CD4-positive, alpha-beta T cell treated with Interleukin-6 at 100 ng/mL for 8 hours (primary cell): ENCODE results near the gene RIOX2.

ENCODE experiments used
- DNase-seq: peaks from one replicate; pipeline ENCODE4 v3.0.0-alpha.2; 2020; ENCODE audit warnings: mixed read lengths, low spot score

The RIOX2 gene

GRCh38 chr3:97990624-97991292 lies 18.5 kb upstream of the RIOX2 start:
- no peak for DNase-seq

- no peak for DNase-seq
Measured at GRCh38 chr3:97988784-97989568, 16.7 kb upstream of the RIOX2 start.

GRCh38 chr3:97987306-97987705 lies 15.1 kb upstream of the RIOX2 start:
- DNase-seq, result no peak

GRCh38 chr3:97983933-97984491 lies 11.8 kb upstream of the RIOX2 start:
- DNase-seq, result no peak

DNA sequence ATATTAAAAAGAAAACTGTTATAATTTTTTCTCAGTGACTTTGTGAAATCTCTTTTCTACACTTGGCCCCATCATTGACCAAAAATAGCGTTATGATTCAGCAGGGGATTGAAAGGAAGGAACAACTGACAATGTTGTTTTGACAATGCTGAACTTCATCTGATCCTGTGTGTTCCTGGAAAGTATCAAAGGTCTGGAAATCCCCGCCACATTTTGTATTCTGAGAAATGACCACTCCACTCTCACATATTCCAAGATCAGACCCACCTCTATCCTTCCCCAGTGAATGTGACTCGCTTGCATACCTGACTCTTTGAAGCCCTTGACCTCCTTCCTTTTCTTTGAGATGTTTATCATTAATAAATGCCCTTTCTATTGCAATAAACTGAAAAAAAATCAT lies 9.7 kb upstream of the RIOX2 start:
- DNase-seq, result no peak

DNA sequence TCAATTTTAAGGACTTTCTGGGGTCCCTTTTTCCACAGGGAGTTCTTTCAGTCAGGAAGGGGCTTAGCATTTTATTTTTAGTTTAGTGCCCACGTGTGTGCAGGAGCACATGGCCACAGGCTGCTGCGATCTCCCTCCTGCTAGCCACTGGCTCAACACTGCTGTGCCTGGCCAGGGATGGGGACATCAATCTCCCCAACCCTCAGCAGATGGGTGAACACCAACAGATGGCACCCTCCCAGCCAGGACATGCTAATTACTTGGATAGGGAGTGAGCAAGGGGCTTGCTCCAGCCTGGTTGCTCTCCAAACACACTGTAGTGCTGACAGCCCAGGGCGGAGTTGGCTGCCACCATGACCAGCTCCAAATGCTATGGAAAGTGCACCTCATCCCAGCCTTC lies 7.4 kb upstream of the RIOX2 start:
- DNase-seq, result no peak

DNA sequence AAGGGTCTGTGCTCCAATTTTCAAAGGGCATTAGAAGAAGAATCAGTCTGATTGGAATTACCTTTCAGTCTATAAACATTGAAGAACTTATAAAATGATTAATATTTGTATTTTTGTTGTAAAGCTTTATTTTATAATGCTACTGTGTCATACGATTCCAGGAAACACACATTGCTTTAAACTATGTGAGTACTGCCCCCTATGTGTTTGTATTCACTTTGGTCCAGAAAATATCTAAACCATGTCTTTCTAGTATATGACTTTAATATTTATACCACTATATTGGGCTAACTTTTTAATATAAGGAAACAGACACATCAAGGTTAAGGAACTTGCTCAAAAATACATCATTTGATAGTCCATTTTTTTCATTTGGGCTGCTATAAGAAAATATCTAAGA lies 3.2 kb upstream of the RIOX2 start:
- no peak for DNase-seq

DNA sequence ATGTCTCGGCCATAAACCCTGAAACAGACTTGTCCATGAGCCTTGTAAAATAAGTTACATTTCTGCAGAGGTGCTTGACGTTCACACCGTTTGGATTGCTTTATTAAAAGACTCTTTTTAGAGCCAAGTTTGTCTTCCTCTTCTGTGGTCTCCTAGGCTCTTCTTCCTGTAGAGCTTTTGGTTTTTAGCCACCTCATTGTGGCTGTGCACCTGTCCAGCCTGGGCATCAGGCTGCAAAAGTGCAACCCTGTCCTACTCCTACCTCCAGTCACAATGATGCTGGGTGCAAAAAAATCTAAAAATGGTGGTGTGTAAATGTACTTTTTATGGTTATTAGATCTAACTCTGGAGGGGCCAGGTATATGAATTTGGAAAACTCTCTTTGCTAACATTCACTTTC lies 2.8 kb upstream of the RIOX2 start:
- no peak for DNase-seq

- DNase-seq, result no peak
Measured at GRCh38 chr3:97972976-97973375, 745 bp upstream of the RIOX2 start.

- DNase-seq, result no peak
Measured at GRCh38 chr3:97970956-97971620, 1.1 kb downstream of the RIOX2 start.

GRCh38 chr3:97970156-97970555 lies 2.1 kb downstream of the RIOX2 start:
- no peak for DNase-seq

DNA sequence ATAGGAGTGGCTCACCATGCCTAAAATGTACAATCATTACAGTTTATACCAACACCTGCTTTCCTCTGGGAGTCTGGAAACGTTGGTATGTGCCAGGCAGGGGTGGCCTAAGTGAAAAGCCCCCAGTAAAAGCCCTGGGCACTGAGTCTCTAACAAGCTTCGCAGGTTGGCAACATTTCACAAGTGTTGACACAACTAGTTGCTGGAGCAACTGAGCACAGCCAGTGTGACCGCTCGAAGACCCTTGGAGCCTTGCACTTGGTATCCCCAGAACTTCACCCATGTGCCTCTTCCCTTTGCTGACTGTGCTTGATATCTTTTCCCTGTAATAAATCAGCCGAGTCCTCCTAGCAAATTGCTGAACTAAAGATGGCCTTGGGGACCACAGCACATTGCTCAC lies 2.7 kb downstream of the RIOX2 start:
- no peak for DNase-seq

GRCh38 chr3:97968376-97968775 lies 3.9 kb downstream of the RIOX2 start:
- DNase-seq, result no peak

- DNase-seq, result no peak
Measured at GRCh38 chr3:97967966-97968365, 4.3 kb downstream of the RIOX2 start.

DNA sequence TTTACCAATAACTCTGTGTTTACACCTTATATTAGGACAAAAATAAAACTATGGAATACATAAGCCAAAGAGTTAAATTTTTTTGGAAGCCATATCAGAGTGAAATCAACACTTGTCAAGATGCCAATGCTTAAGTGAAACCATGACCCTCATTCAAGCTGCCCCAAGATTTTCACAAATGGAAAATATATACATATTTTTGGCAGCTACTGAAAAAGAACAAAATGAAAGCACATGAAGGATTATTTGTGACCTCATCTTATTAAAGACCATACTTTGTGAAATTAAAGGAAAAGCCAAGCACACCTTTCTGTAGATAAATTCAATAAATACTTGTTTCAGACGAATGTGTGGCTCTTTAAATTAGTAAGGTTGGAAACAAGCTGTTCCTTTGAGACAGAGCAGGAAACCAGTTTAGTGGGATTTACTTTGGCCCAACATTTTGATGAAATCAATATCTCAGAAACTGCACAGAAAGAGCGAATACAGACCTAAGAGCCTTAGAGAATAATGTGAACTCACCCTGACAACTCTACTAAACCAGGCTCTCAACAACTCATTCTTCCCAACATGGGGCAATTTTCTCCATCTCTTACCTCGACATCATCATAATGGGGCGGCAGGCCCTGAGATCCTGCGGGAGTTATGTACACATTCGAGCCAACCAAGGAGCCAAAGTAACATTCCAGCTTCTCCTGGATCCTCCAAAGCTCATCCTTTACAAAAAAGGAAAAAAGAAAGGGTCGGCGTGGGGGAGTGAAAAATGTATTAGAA lies 11.1 kb downstream of the RIOX2 start:
- DNase-seq, result no peak

DNA sequence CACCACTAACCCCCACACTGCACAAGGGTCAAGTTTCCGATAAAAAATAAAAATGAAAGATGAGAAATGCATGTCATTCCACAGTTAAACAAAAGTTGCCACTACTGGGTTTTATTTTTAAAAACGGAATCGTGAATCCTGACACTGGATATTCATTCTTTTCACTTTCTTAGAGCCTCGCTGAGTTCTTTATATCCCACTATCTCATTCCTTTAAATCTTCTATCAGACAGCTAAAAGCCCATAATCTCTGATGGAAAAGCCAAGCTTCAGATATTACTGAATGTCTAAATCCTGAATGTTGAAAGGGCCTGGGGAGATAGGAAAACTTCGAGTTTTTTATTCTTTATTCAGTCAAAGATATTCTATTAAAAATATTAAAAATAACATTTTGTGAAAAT lies 11.7 kb downstream of the RIOX2 start:
- DNase-seq, result no peak

DNA sequence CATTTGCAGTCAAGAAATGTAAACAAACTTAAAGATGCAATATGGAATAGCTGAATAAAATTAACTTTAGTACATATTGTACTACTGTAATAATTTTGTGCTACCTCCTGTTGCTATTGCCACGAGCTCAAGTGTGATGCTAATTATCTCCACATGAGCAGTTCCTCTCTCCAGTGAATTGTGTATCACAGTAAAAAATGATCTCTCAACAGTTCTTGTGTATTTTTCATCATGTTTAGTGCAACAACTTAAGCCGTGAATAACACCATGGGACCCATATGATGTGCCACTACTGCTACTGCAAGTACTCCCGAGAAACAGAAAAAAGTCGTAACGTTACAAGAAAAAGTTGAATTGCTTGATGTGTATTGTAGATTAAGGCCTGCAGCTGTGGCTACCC lies 12.4 kb downstream of the RIOX2 start:
- no peak for DNase-seq

- no peak for DNase-seq
Measured at GRCh38 chr3:97958796-97959195, 13.4 kb downstream of the RIOX2 start.

GRCh38 chr3:97958396-97958795 lies 13.8 kb downstream of the RIOX2 start:
- no peak for DNase-seq

GRCh38 chr3:97957617-97958311 lies 14.5 kb downstream of the RIOX2 start:
- no peak for DNase-seq

DNA sequence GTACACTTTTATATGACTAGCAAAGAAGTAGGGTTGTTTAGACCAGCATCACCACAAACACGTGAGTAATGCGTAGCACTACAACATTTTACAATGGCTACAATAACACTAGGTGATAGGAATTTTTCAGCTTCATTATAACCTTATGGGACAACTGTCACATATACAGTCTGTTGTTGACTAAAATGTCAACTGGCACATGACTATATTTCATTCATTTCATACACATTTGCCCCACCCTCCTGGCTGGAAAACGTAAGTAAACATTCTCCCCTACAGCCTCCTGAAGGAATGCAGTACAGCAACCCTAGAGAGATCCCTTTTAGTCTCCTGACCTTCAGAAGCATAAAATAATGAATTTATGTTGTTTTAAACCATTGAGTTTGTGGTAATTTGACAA lies 16.2 kb downstream of the RIOX2 start:
- no peak for DNase-seq
